Tibial nerve (tissue), 4 donors: ENCODE results near the gene C1R. TPM values are rescaled to one million over a fixed set of nuclear protein-coding genes. Genes with fewer than 3 reads are reported as not detected.

Source experiments
- DNase-seq, 2 donors: peaks; one replicate each; pipeline ENCODE4 v3.0.0-alpha.2; 2019; ENCODE audit warnings: low spot score in 2 of 2
- H3K27ac ChIP-seq, 4 donors: fragments of 200-600 bp; sonication (generic) in 3 of 4; one replicate each; pipeline ENCODE4 v1.5.1; 2017 to 2019; ENCODE audit warnings: mild to moderate bottlenecking in 1 of 4
- H3K27me3 ChIP-seq, 2 donors: fragments of 200-600 bp; sonication (generic) in 1 of 2; one replicate each; pipeline versions ENCODE4 v1.5.1 to v1.6.0; 2017 to 2019
- H3K36me3 ChIP-seq, 3 donors: fragments of 200-600 bp; sonication (generic); one replicate each; pipeline ENCODE4 v1.5.1; 2018 to 2019
- H3K4me1 ChIP-seq, 4 donors: fragments of 200-600 bp; sonication (generic) in 3 of 4; one replicate each; pipeline ENCODE4 v1.5.1; 2017 to 2019
- H3K4me3 ChIP-seq, 4 donors: fragments of 200-600 bp; sonication (generic) in 3 of 4; one replicate each; pipeline ENCODE4 v1.5.1; 2017 to 2019; ENCODE audit warnings: mild to moderate bottlenecking in 1 of 4, moderate library complexity in 1 of 4
- H3K9me3 ChIP-seq, 4 donors: fragments of 200-600 bp; sonication (generic) in 3 of 4; one replicate each; pipeline ENCODE4 v1.5.1; 2017 to 2019
- CTCF ChIP-seq, 5 experiments: fragments of 200-600 bp in 3 of 5; fragments of 450-650 bp in 2 of 5; sonication (generic) in 3 of 5; IDR thresholded peaks; one replicate each; pipeline ENCODE4 v1.5.1; 2016 to 2019; ENCODE audit warnings: antibody characterized with exemption in 5 of 5, mild to moderate bottlenecking in 3 of 5, moderate library complexity in 2 of 5
- EP300 ChIP-seq, 2 donors: sonication (generic); formaldehyde crosslinking; IDR thresholded peaks; one replicate each; pipeline ENCODE4 v1.6.1; 2017; ENCODE audit warnings: antibody characterized with exemption in 2 of 2, mild to moderate bottlenecking in 1 of 2
- POLR2A ChIP-seq, 2 donors: fragments of 450-650 bp; IDR thresholded peaks; one replicate each; pipeline ENCODE4 v1.6.1; 2017; ENCODE audit warnings: antibody characterized with exemption in 2 of 2, mild to moderate bottlenecking in 2 of 2, moderate library complexity in 2 of 2
- WGBS, 2 donors: methylation state at CpG; one replicate each; pipeline ENCODE4 v1.1.5; 2018; 5-methylcytosine and 5-hydroxymethylcytosine counted together
- total RNA-seq, 4 donors: library from RNA; depleted of rRNA; stranded (reverse); fragments of >200 nt; gene quantifications; one replicate each; pipeline ENCODE4 v1.1.0, GENCODE V29; 2016

C1R gene
- total RNA-seq, 4 donors from 2014 or later: 528 to 1,237 (median 593) TPM

- Histone ChIP-seq H3K4me1 (peaks cover 0 to 52% (median 17%) of the 10 kb centered on the region in 4 donors), H3K36me3 (peaks cover 0 to 46% (median 0%) of the 10 kb centered on the region in 3 donors), H3K27ac (peak overlapping the region; percentile 40 to 91 (median 81)), H3K9me3 (no peaks in the 10 kb centered on the region), H3K27me3 (no peaks in the 10 kb centered on the region), H3K4me3 (peak overlapping the region; percentile 22 to 57 (median 54))
- DNase-seq: no peak
- 69 to 71% methylated on average over 16 of the region's 16 CpGs for WGBS, 2 donors
- TF ChIP-seq EP300 (IDR thresholded peaks at IDR 0.05) (peak in 1 of 2 donors; percentile 33), CTCF (IDR thresholded peaks at IDR 0.05) (no peak)
These were observed 1.8 kb downstream of the C1R start for GRCh38 chr12:7090222-7090998.

DNA sequence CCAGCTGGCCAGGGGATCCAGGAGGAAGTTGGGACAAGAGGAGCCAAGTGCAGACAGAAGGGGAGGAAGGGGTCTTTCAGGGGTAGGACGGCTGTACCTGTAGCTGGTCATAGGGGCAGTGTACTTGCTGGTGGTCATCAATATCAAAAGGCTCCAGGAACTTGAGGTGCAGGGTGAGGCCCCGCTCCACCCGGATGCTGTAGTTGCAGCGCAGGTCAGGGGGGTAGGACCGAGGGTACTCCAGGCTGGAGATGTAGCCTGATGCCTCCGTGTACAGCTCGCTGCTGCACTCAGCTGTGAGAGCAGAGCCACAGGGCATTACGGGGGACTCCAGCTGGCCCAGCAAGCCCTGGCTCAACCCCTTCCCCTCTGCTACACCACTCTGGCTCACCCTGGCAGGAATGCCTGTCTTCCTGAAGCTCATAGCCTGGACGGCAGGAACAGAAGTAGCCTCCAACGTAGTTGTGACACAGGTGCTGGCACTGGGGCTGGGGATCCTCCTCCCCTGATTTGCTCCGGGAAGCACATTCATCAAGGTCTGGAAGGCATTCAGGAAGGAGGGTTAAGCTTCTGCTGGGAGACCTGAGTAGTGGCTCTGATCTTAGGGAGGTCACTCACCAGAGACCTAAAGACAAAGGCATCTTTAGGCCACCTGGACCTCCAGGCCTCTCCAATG is 2.9 kb downstream of the C1R start:
- H3K27me3 ChIP-seq: no peaks in the 10 kb centered on the region
- peaks cover 0 to 49% (median 17%) of the 10 kb centered on the region in 4 donors for H3K4me1 ChIP-seq
- H3K36me3 ChIP-seq: peaks cover 0 to 56% (median 0%) of the 10 kb centered on the region in 3 donors
- H3K4me3 ChIP-seq: peak overlapping the region in 1 of 4 donors; percentile 57
- no peak for DNase-seq
- peak overlapping the region; percentile 30 to 91 (median 81) for H3K27ac ChIP-seq
- TF ChIP-seq EP300 (IDR thresholded peaks at IDR 0.05) (no peak), POLR2A (IDR thresholded peaks at IDR 0.05) (no peak)
- no peaks in the 10 kb centered on the region for H3K9me3 ChIP-seq
- 65 to 76% methylated on average over 8 of the region's 11 CpGs for whole genome bisulfite sequencing, 2 donors

DNA sequence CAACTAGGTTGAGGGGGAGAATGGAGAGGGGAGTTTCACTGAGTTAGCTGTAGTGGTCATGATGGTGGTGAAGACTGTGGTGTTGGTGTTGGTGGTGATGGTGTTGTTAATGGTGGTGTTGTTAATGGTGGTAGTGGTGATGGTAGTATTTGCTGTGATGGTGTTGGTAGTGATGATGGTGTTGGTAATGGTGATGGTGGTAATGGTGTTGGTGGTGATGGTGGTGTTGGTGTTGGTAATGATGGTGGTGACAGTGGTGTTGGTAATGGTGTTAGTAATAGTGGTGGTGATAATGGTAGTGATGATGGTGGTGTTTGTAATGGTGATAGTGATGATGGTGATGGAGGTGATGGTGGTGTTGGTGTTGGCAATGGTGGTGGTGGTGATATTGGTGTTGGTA is 9.1 kb downstream of the C1R start:
- H3K4me3 ChIP-seq: no peak overlapping the region
- peak overlapping the region in 1 of 4 donors; percentile 8 for H3K27ac ChIP-seq
- DNase-seq: no peak
- TF ChIP-seq EP300 (IDR thresholded peaks at IDR 0.05) (no peak), POLR2A (IDR thresholded peaks at IDR 0.05) (no peak), CTCF (IDR thresholded peaks at IDR 0.05) (no peak)
- H3K4me1 ChIP-seq: peaks cover 0 to 31% (median 8%) of the 10 kb centered on the region in 4 donors
- no peaks in the 10 kb centered on the region for H3K27me3 ChIP-seq
- H3K9me3 ChIP-seq: no peaks in the 10 kb centered on the region
- H3K36me3 ChIP-seq: peaks cover 0 to 71% (median 0%) of the 10 kb centered on the region in 3 donors

DNA sequence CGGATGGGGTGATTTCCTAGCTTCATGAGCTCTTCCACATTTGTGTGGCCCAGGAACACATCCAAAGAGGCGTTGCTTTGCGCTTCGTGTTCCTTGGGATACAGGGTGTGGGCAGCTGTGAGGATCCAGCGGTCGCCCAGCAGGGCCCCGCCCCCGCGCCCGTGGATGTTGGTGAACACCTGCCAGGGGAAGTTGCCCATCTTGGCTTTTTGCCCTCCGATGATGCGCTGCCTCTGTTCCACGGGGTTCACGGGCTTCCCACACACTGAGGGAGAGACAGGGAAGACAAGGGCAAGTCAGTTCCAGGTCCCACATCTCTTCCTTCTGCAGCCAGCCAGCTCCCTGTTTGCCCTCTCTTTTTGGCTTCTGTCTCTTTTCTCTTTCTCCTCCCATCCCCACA is 11.2 kb downstream of the C1R start:
- no peaks in the 10 kb centered on the region for H3K9me3 ChIP-seq
- peaks cover 0 to 31% (median 8%) of the 10 kb centered on the region in 4 donors for H3K4me1 ChIP-seq
- TF ChIP-seq CTCF (IDR thresholded peaks at IDR 0.05) (no peak), EP300 (IDR thresholded peaks at IDR 0.05) (peak in 1 of 2 donors; percentile 10), POLR2A (IDR thresholded peaks at IDR 0.05) (no peak)
- H3K4me3 ChIP-seq: no peak overlapping the region
- H3K27ac ChIP-seq: peak overlapping the region in 2 of 4 donors; percentile 76 to 84
- WGBS, 2 donors: 90 to 96% methylated on average over 5 to 9 of the region's 14 CpGs
- no peaks in the 10 kb centered on the region for H3K27me3 ChIP-seq
- DNase-seq: no peak
- peaks cover 0 to 50% (median 0%) of the 10 kb centered on the region in 3 donors for H3K36me3 ChIP-seq

DNA sequence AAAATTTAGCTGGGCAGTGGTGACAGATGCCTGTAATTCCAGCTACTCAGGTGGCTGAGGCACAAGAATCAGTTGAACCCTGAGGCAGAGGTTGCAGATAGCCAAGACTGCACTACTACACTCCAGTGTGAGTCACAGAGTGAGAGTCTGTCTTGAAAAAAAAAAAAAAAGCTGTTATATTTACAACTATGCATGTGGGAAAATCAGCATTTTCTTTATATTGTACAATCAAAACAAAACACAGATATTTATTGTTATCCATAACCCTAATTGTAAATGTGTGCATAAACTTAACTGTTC is 12.5 kb downstream of the C1R start:
- no peaks in the 10 kb centered on the region for H3K9me3 ChIP-seq
- H3K36me3 ChIP-seq: peaks cover 0 to 37% (median 0%) of the 10 kb centered on the region in 3 donors
- DNase-seq: no peak
- no peak for TF ChIP-seq EP300 (IDR thresholded peaks at IDR 0.05)
- no peak for TF ChIP-seq CTCF (IDR thresholded peaks at IDR 0.05)
- H3K4me3 ChIP-seq: no peak overlapping the region
- H3K4me1 ChIP-seq: peaks cover 0 to 31% (median 8%) of the 10 kb centered on the region in 4 donors
- no peaks in the 10 kb centered on the region for H3K27me3 ChIP-seq
- H3K27ac ChIP-seq: peak overlapping the region in 2 of 4 donors; percentile 76 to 84
